ENCODE data around the gene GOLGA1.

- TF ChIP-seq POLR2AphosphoS5 (IDR thresholded peaks at IDR 0.05; ENCODE audit: low read depth) (no peak), SPI1 (IDR thresholded peaks at IDR 0.05; ENCODE audit: borderline replicate concordance, low read depth) (no peak)
- TF ChIP-seq, protein P1, sequence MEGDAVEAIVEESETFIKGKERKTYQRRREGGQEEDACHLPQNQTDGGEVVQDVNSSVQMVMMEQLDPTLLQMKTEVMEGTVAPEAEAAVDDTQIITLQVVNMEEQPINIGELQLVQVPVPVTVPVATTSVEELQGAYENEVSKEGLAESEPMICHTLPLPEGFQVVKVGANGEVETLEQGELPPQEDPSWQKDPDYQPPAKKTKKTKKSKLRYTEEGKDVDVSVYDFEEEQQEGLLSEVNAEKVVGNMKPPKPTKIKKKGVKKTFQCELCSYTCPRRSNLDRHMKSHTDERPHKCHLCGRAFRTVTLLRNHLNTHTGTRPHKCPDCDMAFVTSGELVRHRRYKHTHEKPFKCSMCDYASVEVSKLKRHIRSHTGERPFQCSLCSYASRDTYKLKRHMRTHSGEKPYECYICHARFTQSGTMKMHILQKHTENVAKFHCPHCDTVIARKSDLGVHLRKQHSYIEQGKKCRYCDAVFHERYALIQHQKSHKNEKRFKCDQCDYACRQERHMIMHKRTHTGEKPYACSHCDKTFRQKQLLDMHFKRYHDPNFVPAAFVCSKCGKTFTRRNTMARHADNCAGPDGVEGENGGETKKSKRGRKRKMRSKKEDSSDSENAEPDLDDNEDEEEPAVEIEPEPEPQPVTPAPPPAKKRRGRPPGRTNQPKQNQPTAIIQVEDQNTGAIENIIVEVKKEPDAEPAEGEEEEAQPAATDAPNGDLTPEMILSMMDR (IDR thresholded peaks at IDR 0.05; ENCODE audit: insufficient read depth, low read length) = no peak
These were observed 28.5 kb upstream of the GOLGA1 start for GRCh38 chr9:124969401-124969800.

All from HL-60 (cell line).